HepG2 (cell line): ENCODE measurements around the gene RCOR1. TPM values are rescaled to one million over a fixed set of nuclear protein-coding genes. Genes with fewer than 3 reads are reported as not detected.

ENCODE experiments used
- ATAC-seq: fragments of 200-7000 bp; cut with Tn5 transposase; 3 replicates; pipeline ENCODE4 v1.9.1; 2020; ENCODE audit warnings: mild to moderate bottlenecking, moderate library complexity
- BruUV-seq: library from RNA; stranded (reverse); fragments of 400-500 nt; replicated peaks from 2 replicates; lab custom pipeline; 2021; lab: Mats Ljungman, UMichigan
- CTCF ChIA-PET: fragments of 300-600 bp; formaldehyde crosslinking; extraction: SDS; loops from one replicate; lab custom pipeline; 2021; ENCODE audit warnings: low total read pairs, inconsistent platforms, low intra/inter-chr PET ratio; lab: Yijun Ruan, JAX
- POLR2A ChIA-PET: fragments of 350-600 bp; sonication (Branson Sonifier 250); formaldehyde crosslinking; loops from one replicate; lab custom pipeline; 2020; ENCODE audit warnings: antibody characterized with exemption, inconsistent platforms; lab: Yijun Ruan, JAX
- DNase-seq: peaks from one replicate; pipeline ENCODE4 v3.0.0-alpha.2; 2015; ENCODE audit warnings: low spot score
- FAIRE-seq: peaks from 3 replicates; lab custom pipeline; 2011; peaks lifted over from hg19 to GRCh38; lab: Jason Lieb, UNC
- H2AFZ ChIP-seq: one replicate; pipeline ENCODE4 v1.6.1; 2011; ENCODE audit warnings: low read length, inconsistent platforms
- H3K27ac ChIP-seq: fragments of 300-600 bp; 3 replicates; pipeline ENCODE4 v1.8.0; 2011; ENCODE audit warnings: mixed run types, mild to moderate bottlenecking, mixed read lengths, low read length, inconsistent platforms; ENCODE audit not compliant: insufficient read depth; ENCODE audit errors: extremely low read length
- H3K27me3 ChIP-seq, 2 experiments: fragments of 200-600 bp in 1 of 2; 2 replicates in 1 of 2; 3 replicates in 1 of 2; pipeline versions ENCODE4 v1.6.0 to v1.8.0; 2011; ENCODE audit warnings: low read length in 2 of 2, mild to moderate bottlenecking in 2 of 2, moderate library complexity in 2 of 2, inconsistent platforms in 1 of 2; ENCODE audit not compliant: insufficient read depth in 2 of 2, control insufficient read depth in 1 of 2
- H3K36me3 ChIP-seq, 2 experiments: fragments of 200-600 bp in 1 of 2; replicated peaks in 1 of 2; 2 replicates in 1 of 2; 3 replicates in 1 of 2; pipeline versions ENCODE4 v1.5.1 to v1.8.0; 2011; ENCODE audit warnings: low read length in 2 of 2, inconsistent platforms in 1 of 2; ENCODE audit not compliant: insufficient read depth in 2 of 2, control insufficient read depth in 1 of 2
- H3K4me1 ChIP-seq: 2 replicates; pipeline ENCODE4 v1.5.1; 2012; ENCODE audit warnings: low read length, inconsistent platforms; ENCODE audit not compliant: insufficient read depth
- H3K4me2 ChIP-seq: 2 replicates; pipeline ENCODE4 v1.6.0; 2011; ENCODE audit warnings: low read depth, low read length, inconsistent platforms
- H3K4me3 ChIP-seq, 3 experiments: fragments of 200-600 bp in 1 of 3; sonication (generic), shearing (Covaris generic) in 1 of 3; replicated peaks in 1 of 3; 2 replicates each; pipeline ENCODE4 v1.5.1; 2011 to 2016; ENCODE audit warnings: low read length in 3 of 3, inconsistent platforms in 2 of 3, low read depth in 2 of 3, mild to moderate bottlenecking in 2 of 3, control low read depth in 1 of 3, mixed read lengths in 1 of 3; ENCODE audit not compliant: insufficient read depth in 1 of 3
- H3K79me2 ChIP-seq: one replicate; pipeline ENCODE4 v1.6.1; 2011; ENCODE audit warnings: low read length, inconsistent platforms; ENCODE audit not compliant: insufficient read depth
- H3K9ac ChIP-seq: 2 replicates; pipeline ENCODE4 v1.6.0; 2011; ENCODE audit warnings: mild to moderate bottlenecking, low read depth, low read length, inconsistent platforms; ENCODE audit not compliant: insufficient read depth
- H3K9me3 ChIP-seq: 2 replicates; pipeline ENCODE4 v1.5.1; 2012; ENCODE audit warnings: mild to moderate bottlenecking, low read length
- H4K20me1 ChIP-seq: 2 replicates; pipeline ENCODE4 v1.6.0; 2011; ENCODE audit warnings: inconsistent platforms, mild to moderate bottlenecking, low read length, moderate library complexity; ENCODE audit not compliant: insufficient read depth
- E2F1 ChIP-seq: sonication (generic); formaldehyde crosslinking; IDR thresholded peaks from 2 replicates; pipeline ENCODE4 v1.5.0; 2020; ENCODE audit warnings: missing genetic modification reagents
- ELK4 ChIP-seq: sonication (generic); formaldehyde crosslinking; IDR thresholded peaks from 2 replicates; pipeline ENCODE4 v1.9.0; 2021; ENCODE audit warnings: missing genetic modification reagents, borderline replicate concordance
- GMEB1 ChIP-seq: sonication (generic); formaldehyde crosslinking; IDR thresholded peaks from 2 replicates; pipeline ENCODE4 v1.5.1; 2020; ENCODE audit warnings: missing genetic modification reagents, mild to moderate bottlenecking, borderline replicate concordance
- GRHL1 ChIP-seq: sonication (generic); formaldehyde crosslinking; conservative IDR thresholded peaks from 2 replicates; pipeline ENCODE4 v1.8.0; 2022; ENCODE audit warnings: missing genetic modification reagents
- HDAC6 ChIP-seq: fragments of 200-600 bp; sonication (generic); IDR thresholded peaks from 2 replicates; pipeline ENCODE4 v1.7.0; 2017; ENCODE audit warnings: mild to moderate bottlenecking, antibody characterized with exemption, low read length, low read depth
- MYNN ChIP-seq: sonication (generic); formaldehyde crosslinking; IDR thresholded peaks from 2 replicates; pipeline ENCODE4 v1.4.0; 2020; ENCODE audit warnings: mild to moderate bottlenecking, low read depth, missing genetic modification reagents
- PHF5A ChIP-seq: IDR thresholded peaks from one replicate; pipeline ENCODE4 v1.6.1; 2018; ENCODE audit warnings: low read depth, missing genetic modification reagents; ENCODE audit not compliant: unreplicated experiment
- SNAPC4 ChIP-seq: sonication (generic); formaldehyde crosslinking; IDR thresholded peaks from 2 replicates; pipeline ENCODE4 v1.4.0; 2020; ENCODE audit warnings: mild to moderate bottlenecking, missing genetic modification reagents
- ZNF17 ChIP-seq: sonication (generic); formaldehyde crosslinking; IDR thresholded peaks from 2 replicates; pipeline ENCODE4 v1.5.0; 2020; ENCODE audit warnings: mild to moderate bottlenecking, missing genetic modification reagents
- ZNF839 ChIP-seq: sonication (generic); formaldehyde crosslinking; IDR thresholded peaks from 2 replicates; pipeline ENCODE4 v1.4.0; 2020; ENCODE audit warnings: missing genetic modification reagents, mild to moderate bottlenecking, borderline replicate concordance
- WGBS: methylation state at CpG from one replicate; pipeline ENCODE4 v1.1.6; 2017; ENCODE audit warnings: low lambda C conversion rate; 5-methylcytosine and 5-hydroxymethylcytosine counted together
- in situ Hi-C: cut with HindIII; loops from 2 replicates; pipeline ENCODE4 v1.10.0; 2017; ENCODE audit warnings: low pct_unique_long_range_greater_than_20kb; ENCODE audit not compliant: extremely low pct_ligation_motif_present
- intact Hi-C: fragments of 100-400 bp; cut with micrococcal nuclease; formaldehyde crosslinking; loops from one replicate; pipeline ENCODE4 v1.10.0; 2022; ENCODE audit not compliant: unreplicated experiment
- polyA plus RNA-seq, 8 experiments: library from polyadenylated mRNA; depleted of rRNA in 3 of 8; stranded (reverse) in 7 of 8; unstranded in 1 of 8; fragments of >200 nt; fragmentation: Illumina TruSeq in 4 of 8; extraction: Trizol in 4 of 8; gene quantifications; 2 replicates each; pipeline versions ENCODE4 v1.2.1 to v1.2.3, GENCODE V29; 2011 to 2016; ENCODE audit warnings: low read depth in 4 of 8, missing spikeins in 1 of 8, mixed read lengths in 1 of 8; ENCODE audit not compliant: insufficient read depth in 1 of 8
- total RNA-seq, 5 experiments: library from RNA; depleted of rRNA; stranded (reverse); fragments of >200 nt; fragmentation: Illumina TruSeq; extraction: Trizol; gene quantifications; 2 replicates each; pipeline ENCODE4 v1.2.3, GENCODE V29; 2016; ENCODE audit warnings: low read depth in 1 of 5

Gene RCOR1
- total and polyA plus RNA-seq, 2 of the 13 experiments (the other 11 are each of a cell fraction or from before 2014, with no cell fraction given): 10.2 to 11.1 TPM

GRCh38 chr14:102717276-102717675 lies 124.8 kb downstream of the RCOR1 start:
- Histone ChIP-seq H2AFZ (no peak overlapping the region), H3K4me3 (no peak overlapping the region), H3K4me2 (no peak overlapping the region), H3K9me3 (no peaks in the 10 kb centered on the region), H3K36me3 (peaks cover 18 to 68% of the 10 kb centered on the region in 2 experiments), H3K9ac (no peak overlapping the region), H3K4me1 (no peaks in the 10 kb centered on the region), H3K27me3 (no peaks in the 10 kb centered on the region), H4K20me1 (peaks cover 3% of the 10 kb centered on the region; the same call in 1 of the 2 replicates), H3K27ac (no peak overlapping the region), H3K79me2 (no peaks in the 10 kb centered on the region)
- in situ Hi-C loops: no loop called here
- ChIA-PET POLR2A (no interaction called here), CTCF (no interaction called here)
- intact Hi-C loops: no loop called here
- ATAC-seq: no peak
- 91% methylated on average over 5 of the region's 5 CpGs for WGBS
- DNase-seq: no peak
- BruUV-seq: no TSS peak
- no peak for FAIRE-seq
- TF ChIP-seq ELK4 (CRISPR knock-in tag): no peak
- no peak for TF ChIP-seq GMEB1 (CRISPR knock-in tag)
- no peak for TF ChIP-seq ZNF839
- no peak for TF ChIP-seq HDAC6
- TF ChIP-seq SNAPC4: no peak
- no peak for TF ChIP-seq MYNN (CRISPR knock-in tag)
- TF ChIP-seq PHF5A: no peak
- no peak for TF ChIP-seq ZNF17
- no peak for TF ChIP-seq E2F1 (CRISPR knock-in tag)
- TF ChIP-seq GRHL1 (CRISPR knock-in tag): no peak
